Activated CD4-positive, alpha-beta T cell treated with anti-CD3 and anti-CD28 coated beads, Interleukin-2, Interleukin-4, amounts not matched to agents 100 ng/mL and 50 ng/mL, durations not matched to agents 16 hours and 8 hours (primary cell): Measurements from ENCODE around the gene PCDHGA1.

ENCODE experiments used
- DNase-seq: peaks from one replicate; pipeline ENCODE4 v3.0.0-alpha.2; 2020; ENCODE audit warnings: low spot score

The PCDHGA1 gene

DNA sequence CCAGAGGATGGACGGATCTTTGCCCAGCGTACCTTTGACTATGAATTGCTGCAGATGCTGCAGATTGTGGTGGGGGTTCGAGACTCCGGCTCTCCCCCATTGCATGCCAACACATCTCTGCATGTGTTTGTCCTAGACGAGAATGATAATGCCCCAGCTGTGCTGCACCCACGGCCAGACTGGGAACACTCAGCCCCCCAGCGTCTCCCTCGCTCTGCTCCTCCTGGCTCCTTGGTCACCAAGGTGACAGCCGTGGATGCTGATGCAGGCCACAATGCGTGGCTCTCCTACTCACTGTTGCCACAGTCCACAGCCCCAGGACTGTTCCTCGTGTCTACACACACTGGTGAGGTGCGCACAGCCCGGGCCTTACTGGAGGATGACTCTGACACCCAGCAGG lies 160.5 kb downstream of the PCDHGA1 start:
- DNase-seq, result no peak

DNA sequence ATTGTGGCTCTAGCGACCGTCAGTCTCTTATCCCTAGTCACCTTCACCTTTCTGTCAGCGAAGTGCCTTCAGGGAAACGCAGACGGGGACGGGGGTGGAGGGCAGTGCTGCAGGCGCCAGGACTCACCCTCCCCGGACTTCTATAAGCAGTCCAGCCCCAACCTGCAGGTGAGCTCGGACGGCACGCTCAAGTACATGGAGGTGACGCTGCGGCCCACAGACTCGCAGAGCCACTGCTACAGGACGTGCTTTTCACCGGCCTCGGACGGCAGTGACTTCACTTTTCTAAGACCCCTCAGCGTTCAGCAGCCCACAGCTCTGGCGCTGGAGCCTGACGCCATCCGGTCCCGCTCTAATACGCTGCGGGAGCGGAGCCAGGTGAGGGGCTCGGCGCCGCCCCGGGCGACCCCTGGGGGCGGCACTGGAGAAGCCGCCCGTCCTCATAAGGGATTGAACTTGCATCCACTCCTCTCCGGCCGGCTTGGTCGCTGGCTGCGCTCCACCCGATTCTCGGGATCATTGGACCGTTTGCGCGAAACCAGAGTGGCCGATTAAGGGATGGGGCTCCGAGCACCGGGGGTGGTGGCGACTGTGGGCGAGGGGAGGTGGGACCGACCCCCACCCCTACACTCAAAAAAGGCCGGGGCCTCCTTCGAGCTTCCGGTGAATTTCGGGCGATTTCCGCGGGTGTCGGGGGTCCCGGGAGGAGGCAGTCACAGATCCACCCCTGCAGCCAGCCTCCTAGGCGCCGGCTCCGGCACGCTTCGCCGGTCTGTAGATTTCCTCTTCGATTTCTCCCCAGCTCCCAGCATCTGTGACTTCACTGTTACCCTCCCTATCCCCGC lies 161.2 kb downstream of the PCDHGA1 start:
- no peak for DNase-seq

- DNase-seq, result no peak
Observed at GRCh38 chr5:141492168-141492885, 162.0 kb downstream of the PCDHGA1 start.

DNA sequence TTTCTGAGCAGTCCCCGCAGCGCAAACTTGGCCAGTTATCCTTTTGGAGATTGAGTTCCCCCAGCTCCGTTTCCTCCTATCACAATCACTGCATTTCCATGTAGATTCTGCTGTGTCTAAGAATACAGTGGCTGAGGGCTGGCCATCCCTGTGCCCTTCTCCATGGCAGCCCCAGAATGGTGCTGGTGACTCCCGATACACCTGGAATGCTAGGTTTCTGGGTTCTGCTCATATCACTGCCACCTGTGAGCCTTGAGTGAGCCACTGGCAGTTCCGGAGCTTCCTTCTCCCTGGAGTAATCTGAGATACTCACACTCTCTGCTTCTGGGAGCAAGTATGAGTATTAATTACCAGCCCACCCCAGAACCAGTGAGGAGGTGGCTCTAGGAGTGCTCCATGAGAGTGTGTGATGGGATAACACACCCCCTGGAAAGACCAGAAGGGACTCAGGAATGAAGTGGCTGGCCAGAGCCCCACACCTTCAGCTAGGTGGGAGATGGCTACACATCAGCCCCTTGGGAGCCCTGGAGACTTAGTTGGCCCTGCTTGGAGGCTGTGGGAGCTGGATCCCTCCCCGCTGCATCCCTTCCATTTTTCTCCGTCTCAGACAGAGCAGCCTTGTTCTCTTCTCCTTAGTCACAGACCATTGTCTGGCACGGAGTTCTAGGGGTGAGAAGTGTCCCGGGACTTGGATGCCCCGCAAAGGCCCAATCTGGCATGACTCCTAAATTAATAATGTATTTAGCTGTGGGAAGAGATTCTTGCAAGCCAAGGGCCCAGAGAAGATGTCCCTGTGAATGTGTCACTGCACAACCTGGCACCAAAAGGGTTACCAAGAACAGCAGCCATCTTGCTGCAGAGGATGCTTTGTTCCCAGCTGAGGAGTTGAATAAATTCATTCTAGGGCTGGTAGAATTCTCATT lies 163.4 kb downstream of the PCDHGA1 start:
- DNase-seq, result no peak

- DNase-seq, result no peak
Observed at GRCh38 chr5:141494761-141495452, 164.6 kb downstream of the PCDHGA1 start.

DNA sequence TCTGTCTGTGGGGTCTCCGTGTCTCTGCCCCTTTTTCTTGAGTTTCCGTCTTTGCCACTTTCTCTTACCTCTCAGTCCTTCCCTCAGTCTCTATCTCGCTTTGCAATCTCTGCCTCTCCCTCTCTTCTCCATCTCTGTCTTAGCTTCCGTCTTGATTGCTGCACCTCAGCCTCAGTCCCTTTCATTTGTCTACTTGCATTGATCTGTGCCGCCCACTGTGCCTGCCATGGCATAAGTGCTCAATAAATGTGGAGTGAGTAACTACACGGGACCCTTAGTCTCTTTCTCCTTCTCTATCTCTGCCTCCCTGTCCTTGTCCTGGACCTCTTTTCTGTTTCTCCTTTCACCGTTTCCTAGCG lies 165.1 kb downstream of the PCDHGA1 start:
- no peak for DNase-seq

DNA sequence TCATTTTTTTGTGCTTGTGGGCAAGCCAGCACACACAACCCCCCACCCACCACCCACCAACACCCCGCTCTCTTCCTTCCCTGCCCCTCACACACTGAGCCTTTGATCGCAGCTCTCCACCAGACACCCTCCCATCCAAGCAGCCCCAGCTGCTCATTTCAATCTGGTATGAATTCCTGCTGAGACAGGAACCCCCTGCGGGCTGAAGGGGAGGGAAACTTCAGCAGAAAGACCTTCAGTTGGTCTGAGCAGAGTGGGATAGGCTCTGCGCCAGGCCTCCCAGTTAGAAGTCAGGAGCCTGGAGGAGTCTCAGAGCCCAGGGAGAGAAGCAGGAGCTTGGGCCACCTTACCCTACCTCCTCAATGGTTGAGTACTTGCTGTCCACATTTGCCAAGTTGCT lies 165.7 kb downstream of the PCDHGA1 start:
- DNase-seq, result no peak

- DNase-seq, result no peak
Observed at GRCh38 chr5:141501761-141502160, 171.4 kb downstream of the PCDHGA1 start.

GRCh38 chr5:141503681-141504080 lies 173.4 kb downstream of the PCDHGA1 start:
- no peak for DNase-seq

GRCh38 chr5:141504216-141504615 lies 173.9 kb downstream of the PCDHGA1 start:
- no peak for DNase-seq

GRCh38 chr5:141506381-141507155 lies 176.3 kb downstream of the PCDHGA1 start:
- no peak for DNase-seq

DNA sequence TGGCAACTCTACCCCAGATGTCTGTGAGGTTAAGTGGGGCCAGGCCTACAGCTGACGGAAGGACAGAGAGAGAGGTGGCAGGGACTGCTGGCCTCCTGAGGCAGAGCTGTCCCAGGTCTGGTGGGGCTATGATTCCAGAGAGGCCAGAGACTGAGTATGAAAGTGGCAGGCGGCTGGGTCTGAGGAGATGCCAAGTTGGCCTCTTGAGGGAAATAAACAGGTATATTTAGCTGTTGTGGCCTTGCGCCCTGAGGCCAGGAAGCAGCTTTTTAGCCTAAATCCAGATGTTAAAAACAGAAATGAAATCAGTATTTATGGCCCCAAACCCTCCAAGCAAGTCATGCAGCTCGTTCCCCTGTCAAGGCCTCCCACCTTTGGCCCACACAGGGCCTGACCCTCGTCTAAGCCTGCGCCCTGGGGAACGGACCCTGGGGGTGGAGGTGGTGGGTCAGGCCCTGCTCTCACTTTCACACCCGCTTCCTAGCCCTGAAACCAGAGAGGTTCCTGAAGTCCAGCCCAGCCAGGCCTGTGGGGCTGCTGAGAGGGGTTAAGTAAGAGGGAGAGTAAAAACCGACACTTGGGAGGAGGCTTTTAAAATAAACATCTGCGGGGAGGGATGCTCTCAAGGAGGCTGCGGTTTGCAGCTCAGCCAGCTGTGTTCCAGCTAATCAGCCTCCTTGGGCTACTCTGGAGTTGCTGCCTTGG lies 177.2 kb downstream of the PCDHGA1 start:
- no peak for DNase-seq

- DNase-seq, result no peak
Observed at GRCh38 chr5:141508440-141508797, 178.1 kb downstream of the PCDHGA1 start.

- no peak for DNase-seq
Observed at GRCh38 chr5:141508798-141509611, 178.7 kb downstream of the PCDHGA1 start.

- no peak for DNase-seq
Observed at GRCh38 chr5:141510160-141510559, 179.8 kb downstream of the PCDHGA1 start.

- no peak for DNase-seq
Observed at GRCh38 chr5:141510850-141511601, 180.7 kb downstream of the PCDHGA1 start.

DNA sequence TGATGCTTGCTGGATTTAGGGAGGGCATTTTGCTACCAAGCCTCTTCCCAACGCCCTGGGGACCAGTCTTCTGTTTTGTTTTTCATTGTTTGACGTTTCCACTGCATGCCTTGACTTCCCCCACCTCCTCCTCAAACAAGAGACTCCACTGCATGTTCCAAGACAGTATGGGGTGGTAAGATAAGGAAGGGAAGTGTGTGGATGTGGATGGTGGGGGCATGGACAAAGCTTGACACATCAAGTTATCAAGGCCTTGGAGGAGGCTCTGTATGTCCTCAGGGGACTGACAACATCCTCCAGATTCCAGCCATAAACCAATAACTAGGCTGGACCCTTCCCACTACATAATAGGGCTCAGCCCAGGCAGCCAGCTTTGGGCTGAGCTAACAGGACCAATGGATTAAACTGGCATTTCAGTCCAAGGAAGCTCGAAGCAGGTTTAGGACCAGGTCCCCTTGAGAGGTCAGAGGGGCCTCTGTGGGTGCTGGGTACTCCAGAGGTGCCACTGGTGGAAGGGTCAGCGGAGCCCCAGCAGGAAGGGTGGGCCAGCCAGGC lies 181.5 kb downstream of the PCDHGA1 start:
- DNase-seq, result no peak

GRCh38 chr5:141512390-141512910 lies 182.1 kb downstream of the PCDHGA1 start:
- peak; percentile 83 for DNase-seq
